Skin epidermis (tissue), 12 donors: ENCODE results near the gene R3HDM1.
"Not testable (repeated sequence)": the region's sequence is repeated elsewhere in the genome, so short reads cannot be mapped to it uniquely, and the experiment has no call there.

Source experiments
- H3K27ac ChIP-seq, 21 experiments: fragments of 200-600 bp; sonication (generic) in 11 of 21; one replicate each; pipeline ENCODE4 v1.5.0; 2020; ENCODE audit warnings: mild to moderate bottlenecking in 3 of 21, inconsistent platforms in 2 of 21, moderate library complexity in 2 of 21
- H3K4me3 ChIP-seq, 7 experiments: fragments of 200-600 bp; sonication (generic) in 2 of 7; one replicate each; pipeline ENCODE4 v1.5.0; 2020; ENCODE audit warnings: inconsistent platforms in 2 of 7, mild to moderate bottlenecking in 2 of 7, moderate library complexity in 1 of 7

The R3HDM1 gene

DNA sequence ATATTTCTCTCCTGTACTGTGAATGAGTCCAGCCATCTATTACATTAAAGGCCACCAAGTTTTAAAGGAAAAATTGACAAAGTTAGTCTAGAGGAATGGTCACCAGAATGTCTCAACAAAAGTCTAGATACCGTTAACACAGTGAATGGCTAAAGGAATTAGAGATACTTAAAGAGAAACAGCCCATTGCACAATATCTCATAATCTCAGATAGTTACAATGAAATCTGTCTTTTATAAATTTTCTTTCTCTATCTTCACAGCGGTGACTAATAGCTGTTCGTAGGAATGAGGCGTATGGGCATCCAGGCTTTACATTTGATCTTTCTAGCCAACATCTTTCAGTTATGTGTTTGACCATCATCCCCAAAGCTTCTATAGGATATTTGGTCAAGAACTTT, 30.6 kb downstream of the R3HDM1 start:
- H3K27ac ChIP-seq = no peak overlapping the region
- H3K4me3 ChIP-seq = no peak overlapping the region

DNA sequence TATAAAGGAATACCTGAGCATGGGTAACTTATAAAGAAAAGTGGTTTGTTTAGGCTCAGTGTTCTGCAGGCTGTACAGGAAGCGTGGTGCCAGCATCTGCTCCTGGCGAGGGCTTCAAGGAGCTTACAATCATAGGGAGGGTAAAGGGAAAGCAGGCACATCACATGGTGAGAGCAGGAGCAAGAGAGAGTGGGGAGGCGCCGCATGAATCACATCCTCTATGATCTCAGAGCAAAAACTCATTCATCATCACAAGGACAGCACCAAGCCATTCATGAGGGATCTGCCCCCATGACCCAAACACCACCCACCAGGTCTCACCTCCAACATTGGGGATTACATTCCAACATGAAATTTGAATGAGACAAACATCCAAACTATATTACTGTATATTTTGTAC, 32.5 kb downstream of the R3HDM1 start:
- no peak overlapping the region for H3K27ac ChIP-seq
- no peak overlapping the region for H3K4me3 ChIP-seq

DNA sequence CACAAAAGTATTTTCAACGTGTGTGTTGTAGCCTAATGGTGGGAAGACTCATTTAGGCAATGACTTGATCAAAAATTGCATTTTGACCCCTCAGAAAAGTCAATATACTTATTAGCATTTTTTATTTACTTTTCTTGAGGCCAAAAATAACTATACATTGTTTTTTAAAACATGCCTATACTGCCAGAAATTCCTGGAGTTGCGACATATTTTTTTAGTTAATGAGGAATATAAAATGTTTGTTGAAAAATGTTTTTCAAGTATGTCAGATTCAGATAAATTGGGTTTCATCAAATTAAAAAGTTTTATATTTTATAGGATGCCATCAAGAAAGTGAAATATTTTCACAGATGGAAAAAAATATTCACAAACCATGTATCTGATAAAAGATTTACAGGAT, 39.6 kb downstream of the R3HDM1 start:
- no peak overlapping the region for H3K4me3 ChIP-seq
- no peak overlapping the region for H3K27ac ChIP-seq

- Histone ChIP-seq H3K4me3 (no peak overlapping the region), H3K27ac (no peak overlapping the region)
Observed at GRCh38 chr2:135573620-135574019, 42.3 kb downstream of the R3HDM1 start.

GRCh38 chr2:135581282-135581681, 50.0 kb downstream of the R3HDM1 start:
- no peak overlapping the region for H3K4me3 ChIP-seq
- H3K27ac ChIP-seq = no peak overlapping the region

DNA sequence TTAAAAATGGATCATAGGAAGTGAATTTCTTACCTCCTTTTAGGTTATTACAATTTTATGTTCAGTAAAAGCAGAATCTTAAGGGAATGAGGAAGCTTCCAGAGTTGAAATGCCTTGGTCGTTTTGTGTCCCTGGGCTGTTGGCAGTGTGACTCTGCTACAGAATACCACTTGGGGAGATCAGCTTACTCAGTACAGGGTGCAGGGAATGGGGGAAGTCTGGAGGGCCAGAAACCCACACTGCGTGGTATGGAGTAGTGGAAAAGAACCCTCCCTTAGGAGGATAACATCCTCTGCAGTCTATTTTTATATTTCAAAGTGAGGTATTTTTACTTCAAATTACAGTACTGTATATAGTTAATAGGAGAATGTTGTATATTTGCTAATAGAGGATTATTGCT, 51.1 kb downstream of the R3HDM1 start:
- no peak overlapping the region for H3K27ac ChIP-seq

GRCh38 chr2:135585586-135585985, 54.3 kb downstream of the R3HDM1 start:
- Histone ChIP-seq H3K27ac (no peak overlapping the region), H3K4me3 (no peak overlapping the region)

More for the DNA sequence above, 51.1 kb downstream of the R3HDM1 start:
- no peak overlapping the region for H3K4me3 ChIP-seq

DNA sequence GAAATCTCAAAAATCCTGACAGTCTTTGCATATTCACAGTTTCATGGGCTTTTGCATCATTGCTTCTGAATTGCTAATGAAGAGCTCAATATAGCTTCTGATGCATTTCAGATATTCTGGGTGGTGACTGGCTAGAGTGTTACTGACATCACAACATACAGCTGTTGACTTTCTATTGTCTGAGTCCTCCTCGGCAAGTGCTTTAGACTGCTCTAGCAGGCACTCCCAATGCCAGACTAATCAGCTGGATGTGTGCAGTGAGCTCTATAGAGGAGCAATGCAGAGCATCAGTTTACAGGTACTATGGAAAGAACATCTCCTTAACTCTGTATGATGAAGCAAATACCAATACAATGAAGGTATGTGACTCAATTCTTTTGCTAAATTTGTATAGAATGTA, 54.9 kb downstream of the R3HDM1 start:
- Histone ChIP-seq H3K27ac (no peak overlapping the region), H3K4me3 (no peak overlapping the region)

- Histone ChIP-seq H3K4me3 (no peak overlapping the region), H3K27ac (no peak overlapping the region)
Observed at GRCh38 chr2:135587958-135588357, 56.7 kb downstream of the R3HDM1 start.

DNA sequence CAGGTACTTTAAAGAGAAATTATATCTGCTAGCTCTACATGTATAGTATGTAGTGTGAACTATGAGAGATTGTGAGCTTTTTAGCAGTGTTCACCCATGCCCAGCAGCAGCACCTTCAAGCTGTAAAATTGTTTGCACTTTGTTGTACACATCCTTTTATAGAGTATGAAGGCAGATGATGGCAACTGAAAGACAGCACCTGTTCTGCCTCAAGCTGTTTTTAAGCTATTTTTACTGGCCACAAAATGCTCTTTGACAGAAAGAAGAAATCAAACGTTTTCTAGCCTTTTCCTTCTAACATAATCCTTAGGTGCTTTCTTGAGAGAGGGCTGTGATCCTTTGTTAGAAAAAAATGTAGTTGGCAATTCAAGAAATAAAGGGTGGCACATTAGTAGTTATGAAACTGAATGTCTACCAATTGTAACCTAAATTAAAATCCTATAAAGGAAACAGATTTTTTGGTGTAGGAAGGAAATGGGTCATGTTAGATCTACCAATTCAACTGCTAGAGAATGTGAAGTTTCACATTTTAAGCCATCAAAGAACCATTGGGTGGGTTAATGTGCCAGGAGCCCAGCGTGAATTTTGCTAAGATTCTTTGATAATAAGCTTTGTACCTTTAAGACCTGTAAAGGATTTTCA, 59.5 kb downstream of the R3HDM1 start:
- H3K27ac ChIP-seq = no peak overlapping the region
- H3K4me3 ChIP-seq = no peak overlapping the region

- Histone ChIP-seq H3K4me3 (no peak overlapping the region), H3K27ac (no peak overlapping the region)
Observed at GRCh38 chr2:135600915-135601314, 69.6 kb downstream of the R3HDM1 start.

- Histone ChIP-seq H3K4me3 (no peak overlapping the region), H3K27ac (no peak overlapping the region)
Observed at GRCh38 chr2:135603543-135603942, 72.3 kb downstream of the R3HDM1 start.

GRCh38 chr2:135607561-135607960, 76.3 kb downstream of the R3HDM1 start:
- H3K4me3 ChIP-seq = no peak overlapping the region
- H3K27ac ChIP-seq = no peak overlapping the region

DNA sequence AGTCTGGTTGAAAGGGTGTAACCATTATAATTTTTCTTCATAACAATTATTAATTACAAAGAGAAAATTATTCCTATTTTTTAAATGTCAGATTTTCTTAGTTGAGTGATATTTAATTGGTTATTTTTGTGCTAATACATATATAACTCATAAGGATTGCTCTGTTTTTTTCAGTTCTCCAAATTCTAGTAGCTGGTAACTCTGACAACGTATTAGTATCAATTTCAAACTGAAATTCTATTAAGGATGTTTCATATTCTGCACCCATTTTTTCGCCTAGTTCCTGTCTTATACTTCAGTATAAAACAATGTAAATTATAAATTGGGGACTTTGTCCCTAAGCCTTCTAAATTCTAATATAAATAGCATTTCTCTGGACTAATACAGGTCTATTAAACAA, 81.0 kb downstream of the R3HDM1 start:
- Histone ChIP-seq H3K27ac (no peak overlapping the region), H3K4me3 (no peak overlapping the region)

DNA sequence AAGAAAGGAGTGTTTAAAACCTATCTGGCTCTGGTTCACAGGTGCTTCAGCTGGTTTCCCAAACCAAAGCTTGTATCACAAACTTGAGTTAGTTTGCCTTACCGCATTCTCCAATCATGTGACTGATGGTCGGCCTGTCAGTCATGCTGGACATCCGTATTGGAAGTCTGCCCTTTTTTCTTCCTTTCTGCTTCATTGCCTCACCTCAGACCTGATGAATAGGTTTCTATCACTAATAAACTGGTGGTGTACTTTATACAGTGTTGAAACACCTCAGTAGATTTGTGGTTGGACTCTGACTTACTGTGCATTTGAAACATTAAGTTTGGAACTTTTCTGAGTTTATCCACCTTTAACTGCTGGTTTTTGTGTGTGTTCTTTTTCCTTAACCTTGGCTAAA, 84.1 kb downstream of the R3HDM1 start:
- no peak overlapping the region for H3K4me3 ChIP-seq
- no peak overlapping the region for H3K27ac ChIP-seq

DNA sequence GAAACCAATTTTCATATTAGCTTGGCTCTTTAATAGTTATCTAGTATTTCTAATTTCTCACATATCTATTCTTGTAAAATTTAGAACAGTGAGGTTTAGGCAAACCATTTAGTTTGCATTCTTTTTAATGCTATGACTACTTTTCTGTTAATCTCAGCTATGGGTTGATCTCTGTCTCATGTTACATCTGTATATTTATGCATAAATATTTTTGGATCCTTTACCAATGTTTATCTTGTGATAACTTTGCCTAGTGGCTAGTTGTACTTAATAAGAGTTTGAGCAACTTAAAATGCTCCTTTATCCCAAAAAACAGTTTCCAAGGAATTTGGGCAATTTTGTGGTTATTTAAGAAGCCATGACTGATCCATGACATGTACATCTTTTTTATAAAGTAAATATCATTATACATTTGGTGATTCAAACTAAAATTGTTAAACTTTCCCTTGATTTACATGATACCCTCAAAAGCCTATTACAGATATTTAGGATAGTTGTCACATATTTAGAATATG, 86.3 kb downstream of the R3HDM1 start:
- no peak overlapping the region for H3K4me3 ChIP-seq
- H3K27ac ChIP-seq = no peak overlapping the region

GRCh38 chr2:135620198-135620597, 88.9 kb downstream of the R3HDM1 start:
- no peak overlapping the region for H3K27ac ChIP-seq
- no peak overlapping the region for H3K4me3 ChIP-seq

DNA sequence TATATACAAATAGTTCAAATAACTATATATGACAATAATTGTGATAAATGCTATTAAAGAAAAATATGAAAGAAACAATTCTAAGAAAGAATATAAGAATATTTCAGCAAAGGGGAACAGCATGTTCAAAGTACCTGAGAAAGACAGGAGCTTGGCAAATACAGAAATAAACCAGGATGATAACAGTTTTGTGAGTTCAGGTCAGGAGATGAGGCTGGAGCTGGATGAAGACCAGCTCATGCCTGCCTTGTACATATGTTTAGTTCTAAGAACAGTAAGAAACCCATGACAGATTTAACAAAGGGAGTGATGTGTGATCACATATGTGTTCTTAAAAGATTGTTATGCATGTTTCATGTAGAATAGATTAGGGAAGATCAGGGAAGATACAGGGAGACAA, 98.2 kb downstream of the R3HDM1 start:
- no peak overlapping the region for H3K4me3 ChIP-seq
- no peak overlapping the region for H3K27ac ChIP-seq

DNA sequence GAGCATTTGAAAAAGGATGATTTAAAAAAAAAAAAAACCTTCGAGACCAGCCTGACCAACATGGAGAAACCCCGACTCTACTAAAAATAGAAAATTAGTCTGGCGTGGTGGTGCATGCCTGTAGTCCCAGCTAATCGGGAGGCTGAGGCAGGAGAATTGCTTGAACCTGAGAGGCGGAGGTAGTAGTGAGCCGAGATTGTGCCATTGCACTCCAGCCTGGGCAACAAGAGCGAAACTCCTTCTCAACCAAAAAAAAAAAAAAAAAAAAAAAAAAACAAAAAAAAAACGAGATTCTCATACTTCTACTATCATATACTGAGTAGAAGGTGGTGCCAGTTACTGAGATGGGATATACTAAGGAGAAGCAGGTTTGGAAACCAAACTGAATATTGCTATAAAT, 98.8 kb downstream of the R3HDM1 start:
- H3K27ac ChIP-seq, H3K4me3 ChIP-seq: not testable (repeated sequence)

DNA sequence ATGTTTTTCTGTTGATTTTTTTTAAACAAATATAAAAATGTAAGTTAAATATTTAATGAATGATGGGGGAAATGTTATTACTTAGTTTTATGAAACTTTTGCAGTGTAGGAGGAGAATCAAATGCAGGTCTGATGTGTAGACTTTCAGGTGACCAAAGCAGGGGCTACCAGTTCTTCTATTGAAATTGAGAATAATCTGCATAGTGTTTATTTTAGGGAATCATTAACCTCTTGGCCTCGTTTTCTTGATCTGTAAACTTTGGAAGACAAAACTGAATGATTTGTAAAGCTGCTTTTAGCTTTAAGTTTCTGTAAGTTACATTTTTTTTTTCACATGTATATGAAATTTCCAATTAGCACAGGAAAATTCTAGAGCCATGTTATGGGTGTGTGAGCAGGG, 99.2 kb downstream of the R3HDM1 start:
- Histone ChIP-seq H3K4me3 (no peak overlapping the region), H3K27ac (no peak overlapping the region)

DNA sequence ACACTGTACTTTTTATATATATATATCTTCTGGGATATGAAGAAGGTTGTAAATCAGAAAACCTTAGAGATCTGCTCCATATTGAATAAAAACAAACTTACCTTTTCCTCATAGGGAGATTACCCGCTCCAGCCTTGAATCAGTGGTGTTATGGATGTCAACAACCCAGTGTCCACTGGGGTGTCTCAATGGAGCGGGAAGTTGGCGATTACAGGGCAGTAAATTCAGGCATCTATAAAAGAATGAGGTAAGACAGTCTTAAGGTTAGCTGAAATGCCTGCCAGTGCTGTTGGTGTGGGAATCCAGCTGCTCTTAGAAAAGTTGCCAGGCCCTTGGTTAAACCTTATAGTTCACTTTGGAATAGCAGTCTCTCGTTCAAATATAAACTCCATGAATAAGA, 102.3 kb downstream of the R3HDM1 start:
- H3K27ac ChIP-seq = no peak overlapping the region
- no peak overlapping the region for H3K4me3 ChIP-seq

GRCh38 chr2:135635212-135635835, 104.0 kb downstream of the R3HDM1 start:
- H3K27ac ChIP-seq = no peak overlapping the region
- no peak overlapping the region for H3K4me3 ChIP-seq
